ENCODE measurements around the gene SYTL5. TPM values are rescaled to one million over a fixed set of nuclear protein-coding genes. Genes with fewer than 3 reads are reported as not detected.

SYTL5 gene
- total and polyA plus RNA-seq, 9 donors = 0.10 to 2.8 (median 0.18) TPM; not detected in 2

DNA sequence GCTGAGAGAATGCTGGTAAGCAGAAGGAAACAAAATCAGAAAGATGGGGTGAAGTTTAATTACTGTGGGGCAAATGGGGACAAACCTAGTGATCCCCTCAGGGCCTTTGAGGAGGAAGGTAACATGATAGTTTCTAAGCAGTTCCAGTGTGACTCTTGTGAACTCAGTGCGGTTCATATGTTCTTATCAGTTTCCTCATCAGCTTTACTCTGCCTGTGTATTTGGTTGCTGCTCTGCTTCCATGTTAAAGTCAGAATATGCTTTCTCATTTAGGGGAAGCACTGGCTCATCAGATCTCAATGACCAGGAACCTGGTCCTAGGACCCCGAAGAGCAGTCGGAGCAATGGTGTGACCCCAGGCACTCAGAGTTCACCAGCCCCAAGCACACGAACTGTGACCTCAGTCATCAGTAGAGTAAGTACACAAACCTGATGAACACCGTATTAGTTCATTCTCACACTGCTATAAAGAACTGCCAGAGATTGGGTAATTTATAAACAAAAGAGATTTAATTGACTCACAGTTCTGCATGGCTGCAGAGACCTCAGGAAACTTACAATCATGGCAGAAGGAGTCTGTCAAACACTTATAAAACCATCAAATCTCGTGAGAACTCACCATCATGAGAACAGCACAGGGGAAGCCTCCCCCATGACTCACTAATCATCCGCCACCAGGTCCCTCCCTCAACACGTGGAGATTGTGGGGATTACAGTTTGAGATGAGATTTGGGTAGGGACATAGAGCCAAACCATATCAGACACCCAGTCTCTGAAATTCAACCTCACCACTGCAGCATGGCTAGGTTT is 83.0 kb downstream of the SYTL5 start:
- Histone ChIP-seq H3K4me3 (no peak overlapping the region), H3K9me3 (no peaks in the 10 kb centered on the region), H3K4me1 (ENCODE audit: insufficient read depth) (no peaks in the 10 kb centered on the region), H3K36me3 (no peaks in the 10 kb centered on the region), H3K27ac (no peak overlapping the region), H3K27me3 (no peaks in the 10 kb centered on the region)
- no peak for DNase-seq
- no peak for TF ChIP-seq POLR2A (IDR thresholded peaks at IDR 0.05)
- TF ChIP-seq, protein P1, sequence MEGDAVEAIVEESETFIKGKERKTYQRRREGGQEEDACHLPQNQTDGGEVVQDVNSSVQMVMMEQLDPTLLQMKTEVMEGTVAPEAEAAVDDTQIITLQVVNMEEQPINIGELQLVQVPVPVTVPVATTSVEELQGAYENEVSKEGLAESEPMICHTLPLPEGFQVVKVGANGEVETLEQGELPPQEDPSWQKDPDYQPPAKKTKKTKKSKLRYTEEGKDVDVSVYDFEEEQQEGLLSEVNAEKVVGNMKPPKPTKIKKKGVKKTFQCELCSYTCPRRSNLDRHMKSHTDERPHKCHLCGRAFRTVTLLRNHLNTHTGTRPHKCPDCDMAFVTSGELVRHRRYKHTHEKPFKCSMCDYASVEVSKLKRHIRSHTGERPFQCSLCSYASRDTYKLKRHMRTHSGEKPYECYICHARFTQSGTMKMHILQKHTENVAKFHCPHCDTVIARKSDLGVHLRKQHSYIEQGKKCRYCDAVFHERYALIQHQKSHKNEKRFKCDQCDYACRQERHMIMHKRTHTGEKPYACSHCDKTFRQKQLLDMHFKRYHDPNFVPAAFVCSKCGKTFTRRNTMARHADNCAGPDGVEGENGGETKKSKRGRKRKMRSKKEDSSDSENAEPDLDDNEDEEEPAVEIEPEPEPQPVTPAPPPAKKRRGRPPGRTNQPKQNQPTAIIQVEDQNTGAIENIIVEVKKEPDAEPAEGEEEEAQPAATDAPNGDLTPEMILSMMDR (IDR thresholded peaks at IDR 0.05) = no peak
- no peak for TF ChIP-seq EP300 (IDR thresholded peaks at IDR 0.05)
- intact Hi-C loops (cut with DNase I) = no loop called here
- WGBS, 3 donors = 67 to 73% (median 72%) methylated on average over 8 of the region's 8 CpGs

DNA sequence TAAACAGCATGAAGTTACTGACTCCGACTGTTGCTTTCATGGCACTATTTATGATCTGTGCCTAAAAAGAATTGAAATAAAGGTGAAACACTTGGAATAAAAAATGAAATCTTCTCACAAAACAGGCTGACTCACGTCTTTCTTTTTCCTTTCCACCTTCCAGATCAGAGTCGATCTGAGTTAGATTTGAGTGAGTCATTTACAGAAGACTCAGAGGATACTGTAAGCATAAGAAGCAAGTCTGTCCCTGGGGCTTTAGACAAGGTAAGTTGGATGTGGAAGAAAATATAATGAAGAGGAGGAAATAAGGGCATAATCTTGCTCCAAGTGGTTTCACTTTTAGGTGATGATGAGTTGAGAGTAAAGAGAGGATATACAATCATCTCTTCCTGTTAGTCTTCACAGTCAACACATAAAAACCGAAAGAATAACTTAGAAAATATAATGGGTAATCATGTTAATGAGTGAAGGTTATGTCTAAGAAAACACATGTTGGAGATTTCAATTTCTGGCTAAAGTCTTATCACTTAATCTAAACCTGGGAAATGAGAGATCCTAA is 89.7 kb downstream of the SYTL5 start:
- Histone ChIP-seq H3K27me3 (no peaks in the 10 kb centered on the region), H3K9me3 (no peaks in the 10 kb centered on the region), H3K36me3 (no peaks in the 10 kb centered on the region), H3K4me1 (ENCODE audit: insufficient read depth) (no peaks in the 10 kb centered on the region), H3K27ac (no peak overlapping the region), H3K4me3 (no peak overlapping the region)
- intact Hi-C loops (cut with DNase I) = no loop called here
- no peak for TF ChIP-seq POLR2A (IDR thresholded peaks at IDR 0.05)
- TF ChIP-seq EP300 (IDR thresholded peaks at IDR 0.05) = no peak
- TF ChIP-seq, protein P1 (IDR thresholded peaks at IDR 0.05) = no peak
- WGBS, 3 donors = 35 to 50% (median 39%) methylated on average over 4 of the region's 4 CpGs
- no peak for DNase-seq

DNA sequence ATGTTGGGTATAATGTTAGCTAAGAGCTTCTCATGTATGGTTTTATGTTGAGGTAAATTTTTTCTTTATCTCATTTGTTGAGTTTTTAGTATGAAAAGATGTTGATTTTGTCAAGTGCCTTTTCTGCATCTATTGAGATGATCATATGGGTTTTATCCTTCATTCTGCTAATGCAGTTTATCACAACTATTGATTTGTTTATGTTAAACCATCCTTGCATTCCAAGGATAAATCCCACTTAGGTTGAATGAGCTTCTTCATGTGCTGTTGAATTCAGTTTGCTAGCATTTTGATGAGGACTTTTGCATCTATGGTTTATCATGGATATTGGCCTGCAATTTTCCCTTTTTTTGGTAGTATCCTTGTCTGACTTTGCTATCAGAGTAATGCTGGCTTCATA is 93.3 kb downstream of the SYTL5 start:
- no peak for DNase-seq
- no peaks in the 10 kb centered on the region for H3K9me3 ChIP-seq
- no peaks in the 10 kb centered on the region for H3K27me3 ChIP-seq
- no peaks in the 10 kb centered on the region for H3K4me1 ChIP-seq (ENCODE audit: insufficient read depth)
- no peak for TF ChIP-seq POLR2A (IDR thresholded peaks at IDR 0.05)
- TF ChIP-seq EP300 (IDR thresholded peaks at IDR 0.05) = no peak
- TF ChIP-seq, protein P1 (IDR thresholded peaks at IDR 0.05) = no peak
- intact Hi-C loops (cut with DNase I) = no loop called here
- no peaks in the 10 kb centered on the region for H3K36me3 ChIP-seq
- no peak overlapping the region for H3K27ac ChIP-seq
- H3K4me3 ChIP-seq = no peak overlapping the region

DNA sequence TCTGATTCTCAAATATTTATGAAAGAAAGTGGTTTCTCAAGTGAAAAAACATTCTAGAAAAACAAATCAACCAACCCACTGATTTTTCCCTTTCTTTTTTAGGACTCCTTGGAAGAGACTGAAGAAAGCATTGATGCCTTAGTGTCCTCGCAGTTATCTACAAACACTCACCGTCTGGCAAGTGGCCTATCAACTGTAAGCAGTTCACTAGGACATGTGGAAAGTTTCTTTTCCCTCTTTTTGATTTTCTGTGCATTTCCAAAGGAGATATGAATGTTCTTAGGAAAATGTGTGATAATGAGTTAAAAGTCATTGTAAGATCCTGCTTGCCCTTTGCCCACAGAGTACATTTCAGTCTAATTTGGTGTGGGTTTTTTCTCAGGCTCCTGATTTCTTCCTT is 95.9 kb downstream of the SYTL5 start:
- Histone ChIP-seq H3K27ac (no peak overlapping the region), H3K36me3 (no peaks in the 10 kb centered on the region), H3K9me3 (no peaks in the 10 kb centered on the region), H3K4me1 (ENCODE audit: insufficient read depth) (no peaks in the 10 kb centered on the region), H3K27me3 (no peaks in the 10 kb centered on the region), H3K4me3 (no peak overlapping the region)
- no peak for DNase-seq
- 30 to 44% (median 41%) methylated on average over 2 of the region's 2 CpGs for WGBS, 3 donors
- intact Hi-C loops (cut with DNase I) = no loop called here
- TF ChIP-seq, protein P1 (IDR thresholded peaks at IDR 0.05) = no peak
- no peak for TF ChIP-seq POLR2A (IDR thresholded peaks at IDR 0.05)
- no peak for TF ChIP-seq EP300 (IDR thresholded peaks at IDR 0.05)

All from ovary (tissue), 9 donors.